Glutamatergic neuron (in vitro differentiated cells): ENCODE data around the gene TRIM31. TPM values are rescaled to one million over a fixed set of nuclear protein-coding genes. Genes with fewer than 3 reads are reported as not detected.

Experiments used
- DNase-seq: peaks from one replicate; pipeline ENCODE4 v3.0.0; 2022
- H3K27ac Mint-ChIP-seq: one replicate; pipeline ENCODE4 v1.8.0; 2020; ENCODE audit warnings: mild to moderate bottlenecking, mixed read lengths, inconsistent platforms; ENCODE audit not compliant: unreplicated experiment
- H3K27me3 Mint-ChIP-seq: one replicate; pipeline ENCODE4 v1.8.0; 2020; ENCODE audit warnings: mild to moderate bottlenecking, moderate library complexity, mixed read lengths, inconsistent platforms; ENCODE audit not compliant: unreplicated experiment
- H3K36me3 Mint-ChIP-seq: one replicate; pipeline ENCODE4 v1.8.0; 2020; ENCODE audit warnings: mild to moderate bottlenecking, mixed read lengths, inconsistent platforms; ENCODE audit not compliant: unreplicated experiment
- H3K4me1 Mint-ChIP-seq: one replicate; pipeline ENCODE4 v1.8.0; 2020; ENCODE audit warnings: mild to moderate bottlenecking, low read depth, mixed read lengths, inconsistent platforms; ENCODE audit not compliant: unreplicated experiment
- H3K4me3 Mint-ChIP-seq: one replicate; pipeline ENCODE4 v1.8.0; 2020; ENCODE audit warnings: mild to moderate bottlenecking, mixed read lengths, inconsistent platforms; ENCODE audit not compliant: unreplicated experiment
- H3K9me3 Mint-ChIP-seq: one replicate; pipeline ENCODE4 v1.8.0; 2020; ENCODE audit warnings: mild to moderate bottlenecking, moderate library complexity, mixed read lengths, inconsistent platforms; ENCODE audit not compliant: unreplicated experiment
- total RNA-seq: library from RNA; stranded (reverse); fragmentation: NEBNext Ultra II Directional; extraction: Animal tissue kit (Norgen Biotek cat#: 25700); gene quantifications from one replicate; pipeline ENCODE4 v1.2.1, GENCODE V29; 2021; ENCODE audit not compliant: unreplicated experiment
- TF ChIP-seq, protein P1 (sequence below): fragments of 200-600 bp; sonication (generic); IDR thresholded peaks from one replicate; pipeline ENCODE4 v1.5.0; 2021; ENCODE audit not compliant: partially characterized antibody, unreplicated experiment

The TRIM31 gene
- total RNA-seq, 1 donor from 2014 or later = not detected

DNA sequence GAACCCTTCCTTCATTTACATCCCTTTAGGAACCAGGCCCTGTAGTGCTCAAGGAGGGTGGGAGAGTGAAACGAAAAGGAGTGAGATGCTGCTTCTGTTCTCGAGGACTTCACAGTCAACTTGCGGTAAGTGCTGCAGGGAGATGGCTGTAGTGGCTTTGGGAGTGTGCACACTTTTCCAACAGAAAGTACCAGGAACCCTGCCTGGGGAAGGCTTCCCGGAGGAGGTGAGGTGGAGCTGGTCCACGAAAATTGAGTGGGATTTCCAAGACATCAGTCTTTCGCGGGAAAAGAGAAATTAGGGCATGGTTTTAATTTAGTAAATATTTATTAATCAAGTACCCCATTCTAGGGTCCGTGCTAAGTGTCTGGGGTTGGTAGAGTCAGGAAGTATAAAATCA lies 12.7 kb downstream of the TRIM31 start:
- peaks cover 29% of the 10 kb centered on the region for H3K27me3 Mint-ChIP-seq
- peak overlapping the region; percentile 44 for H3K4me3 Mint-ChIP-seq
- H3K9me3 Mint-ChIP-seq = peaks cover 6% of the 10 kb centered on the region
- no peak for DNase-seq
- H3K27ac Mint-ChIP-seq = no peak overlapping the region
- no peaks in the 10 kb centered on the region for H3K36me3 Mint-ChIP-seq
- peaks cover 13% of the 10 kb centered on the region for H3K4me1 Mint-ChIP-seq
- TF ChIP-seq, protein P1, sequence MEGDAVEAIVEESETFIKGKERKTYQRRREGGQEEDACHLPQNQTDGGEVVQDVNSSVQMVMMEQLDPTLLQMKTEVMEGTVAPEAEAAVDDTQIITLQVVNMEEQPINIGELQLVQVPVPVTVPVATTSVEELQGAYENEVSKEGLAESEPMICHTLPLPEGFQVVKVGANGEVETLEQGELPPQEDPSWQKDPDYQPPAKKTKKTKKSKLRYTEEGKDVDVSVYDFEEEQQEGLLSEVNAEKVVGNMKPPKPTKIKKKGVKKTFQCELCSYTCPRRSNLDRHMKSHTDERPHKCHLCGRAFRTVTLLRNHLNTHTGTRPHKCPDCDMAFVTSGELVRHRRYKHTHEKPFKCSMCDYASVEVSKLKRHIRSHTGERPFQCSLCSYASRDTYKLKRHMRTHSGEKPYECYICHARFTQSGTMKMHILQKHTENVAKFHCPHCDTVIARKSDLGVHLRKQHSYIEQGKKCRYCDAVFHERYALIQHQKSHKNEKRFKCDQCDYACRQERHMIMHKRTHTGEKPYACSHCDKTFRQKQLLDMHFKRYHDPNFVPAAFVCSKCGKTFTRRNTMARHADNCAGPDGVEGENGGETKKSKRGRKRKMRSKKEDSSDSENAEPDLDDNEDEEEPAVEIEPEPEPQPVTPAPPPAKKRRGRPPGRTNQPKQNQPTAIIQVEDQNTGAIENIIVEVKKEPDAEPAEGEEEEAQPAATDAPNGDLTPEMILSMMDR = no peak

DNA sequence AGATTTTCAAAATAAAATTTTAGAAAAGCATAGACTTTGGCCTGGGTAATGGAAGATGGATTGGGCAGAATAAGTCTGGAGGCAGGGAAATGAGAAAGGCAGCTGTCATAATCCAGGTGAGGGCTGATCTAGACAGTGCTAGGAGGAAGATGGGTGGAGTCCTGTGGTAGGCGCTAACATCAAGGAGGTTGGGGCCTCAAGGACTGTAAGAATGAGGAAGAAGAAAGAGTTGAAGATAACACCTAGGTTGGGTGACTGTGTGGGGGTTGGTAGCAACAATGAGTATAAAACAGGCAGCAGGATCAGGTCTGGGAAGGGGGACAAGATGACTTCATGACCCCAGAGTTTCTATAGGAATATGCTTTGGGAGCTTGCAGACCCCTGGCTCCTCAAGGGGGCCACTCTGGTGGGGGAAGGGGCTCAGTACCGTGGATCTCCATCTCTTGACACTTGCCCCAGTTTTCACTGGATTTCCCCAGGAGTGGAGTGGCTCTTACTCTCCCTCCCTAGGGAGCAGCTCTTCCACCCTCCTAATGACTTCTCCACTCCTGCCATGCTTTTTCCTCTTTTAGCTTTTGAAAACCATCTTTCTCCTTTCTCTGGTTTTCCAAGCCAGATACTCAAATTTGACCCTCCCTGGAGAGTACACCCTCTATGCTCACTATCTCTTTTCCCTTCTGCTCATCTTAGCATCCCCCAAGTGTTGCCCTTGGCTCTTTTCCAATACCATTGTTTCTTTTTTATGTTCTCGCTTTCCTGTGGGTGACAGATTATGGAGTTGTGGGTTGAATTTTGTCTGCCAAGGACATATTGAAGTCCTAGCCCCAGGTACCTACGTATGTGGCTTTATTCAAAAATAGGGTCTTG lies 14.8 kb downstream of the TRIM31 start:
- Mint-ChIP-seq H3K27me3 (peaks cover 24% of the 10 kb centered on the region), H3K9me3 (peaks cover 6% of the 10 kb centered on the region), H3K4me3 (no peak overlapping the region), H3K4me1 (peaks cover 15% of the 10 kb centered on the region), H3K36me3 (no peaks in the 10 kb centered on the region), H3K27ac (no peak overlapping the region)
- DNase-seq = no peak
- TF ChIP-seq, protein P1 = no peak

DNA sequence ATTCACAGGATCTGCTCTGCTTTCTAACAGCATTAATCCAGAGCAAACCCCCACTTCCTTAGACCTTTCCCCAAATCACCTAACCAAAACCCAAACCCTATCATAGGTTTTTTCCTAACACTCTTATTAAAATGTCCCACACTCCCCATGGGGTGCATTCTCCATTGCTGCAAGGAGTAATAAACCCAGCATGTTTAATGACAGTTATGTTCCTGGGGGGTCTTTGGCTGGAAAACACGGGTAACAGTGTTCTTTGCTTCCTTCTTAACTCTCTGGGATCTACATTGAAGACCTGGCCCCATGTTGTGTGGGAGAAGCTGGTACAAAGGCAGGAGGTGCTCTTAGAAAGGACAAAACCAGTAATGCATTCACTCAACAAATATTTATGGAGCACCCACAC lies 16.1 kb downstream of the TRIM31 start:
- Mint-ChIP-seq H3K4me1 (peaks cover 12% of the 10 kb centered on the region), H3K36me3 (no peaks in the 10 kb centered on the region), H3K27me3 (peaks cover 25% of the 10 kb centered on the region), H3K9me3 (peaks cover 3% of the 10 kb centered on the region), H3K27ac (no peak overlapping the region), H3K4me3 (no peak overlapping the region)
- TF ChIP-seq, protein P1 = no peak
- no peak for DNase-seq

DNA sequence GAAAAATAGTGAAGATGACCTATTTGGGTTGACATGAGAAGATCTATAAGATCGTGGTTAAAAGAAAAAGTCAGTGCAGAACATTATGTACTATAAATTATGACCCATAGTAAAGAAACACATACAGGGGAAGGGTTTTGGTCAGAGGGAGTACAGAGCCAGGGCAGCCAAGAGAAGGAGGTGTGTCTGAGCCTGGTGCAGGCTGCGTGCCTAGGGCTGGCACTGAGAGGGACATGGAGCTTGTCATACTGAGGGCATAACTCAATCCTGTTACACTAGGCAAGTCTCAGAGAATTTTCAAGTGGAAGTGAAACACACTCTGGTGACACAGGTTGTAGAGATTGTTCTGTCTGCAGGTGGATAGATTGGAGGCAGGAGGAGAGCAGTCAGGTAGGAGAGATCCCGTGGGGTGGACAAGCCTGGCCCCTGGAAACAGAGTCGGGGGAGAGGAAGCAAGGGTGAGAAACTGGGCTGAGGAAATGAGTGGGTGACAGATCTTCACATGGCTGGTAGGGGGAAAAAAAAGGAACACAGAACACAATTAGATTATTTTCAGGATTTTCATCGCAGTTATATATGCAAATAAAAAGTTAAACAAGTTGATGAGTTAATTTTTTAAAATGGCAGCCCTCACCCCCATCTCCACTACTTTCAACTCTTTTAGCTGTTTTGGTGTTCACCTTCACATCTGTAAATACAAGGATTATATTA lies 18.8 kb downstream of the TRIM31 start:
- DNase-seq = no peak
- no peak overlapping the region for H3K4me3 Mint-ChIP-seq
- no peak overlapping the region for H3K27ac Mint-ChIP-seq
- no peaks in the 10 kb centered on the region for H3K36me3 Mint-ChIP-seq
- H3K9me3 Mint-ChIP-seq = peaks cover 2% of the 10 kb centered on the region
- peaks cover 11% of the 10 kb centered on the region for H3K27me3 Mint-ChIP-seq
- TF ChIP-seq, protein P1 = no peak
- H3K4me1 Mint-ChIP-seq = peaks cover 5% of the 10 kb centered on the region
